Adrenal gland (tissue), 12 donors: Measurements from ENCODE around the gene FDX2. TPM values are rescaled to one million over a fixed set of nuclear protein-coding genes. Genes with fewer than 3 reads are reported as not detected.

Experiments
- DNase-seq, 7 donors: peaks; one replicate each; pipeline ENCODE4 v3.0.0-alpha.2; 2019 to 2020
- H3K27ac ChIP-seq, 5 donors: fragments of 200-600 bp; sonication (generic) in 4 of 5; 1 replicate in 3 of 5; 2 replicates in 2 of 5; pipeline versions ENCODE4 v1.5.1 to v1.8.0; 2016 to 2020; ENCODE audit warnings: mild to moderate bottlenecking in 1 of 5
- H3K27me3 ChIP-seq: fragments of 200-600 bp; 2 replicates; pipeline ENCODE4 v1.8.0; 2021
- H3K36me3 ChIP-seq, 2 donors: fragments of 200-600 bp; replicated peaks in 1 of 2; 1 replicate in 1 of 2; 2 replicates in 1 of 2; pipeline versions ENCODE4 v1.5.1 to v1.8.0; 2018 to 2022
- H3K4me1 ChIP-seq, 2 donors: fragments of 200-600 bp; replicated peaks in 1 of 2; 1 replicate in 1 of 2; 2 replicates in 1 of 2; pipeline versions ENCODE4 v1.5.1 to v1.8.0; 2018 to 2021
- H3K4me3 ChIP-seq, 4 donors: fragments of 200-600 bp; sonication (generic) in 3 of 4; one replicate each; pipeline ENCODE4 v1.5.1; 2016 to 2018
- H3K9me3 ChIP-seq, 3 donors: fragments of 200-600 bp; sonication (generic) in 1 of 3; replicated peaks in 1 of 3; 1 replicate in 2 of 3; 2 replicates in 1 of 3; pipeline versions ENCODE4 v1.5.1 to v1.8.0; 2016 to 2021
- CTCF ChIP-seq, 6 experiments: fragments of 450-650 bp in 4 of 6; fragments of 200-600 bp in 2 of 6; sonication (generic) in 1 of 6; IDR thresholded peaks; 1 replicate in 5 of 6; 2 replicates in 1 of 6; pipeline versions ENCODE4 v1.5.1 to v1.8.0; 2016 to 2021; ENCODE audit warnings: antibody characterized with exemption in 6 of 6, mild to moderate bottlenecking in 2 of 6, moderate library complexity in 1 of 6
- POLR2A ChIP-seq, 2 donors: fragments of 450-650 bp; IDR thresholded peaks; one replicate each; pipeline ENCODE4 v1.6.1; 2017; ENCODE audit warnings: antibody characterized with exemption in 2 of 2, mild to moderate bottlenecking in 2 of 2, moderate library complexity in 1 of 2
- WGBS, 4 donors: extraction: QIAGEN DNeasy Blood & Tissue Kit in 2 of 4; methylation state at CpG; one replicate each; pipeline versions ENCODE4 v1.1.5 to v1.1.7; 2013 to 2017; 5-methylcytosine and 5-hydroxymethylcytosine counted together
- intact Hi-C, 2 donors: fragments of 100-400 bp; cut with DNase I; formaldehyde crosslinking; loops; one replicate each; pipeline versions ENCODE4 v1.14.1 to v1.15.0; 2022 to 2023
- polyA plus RNA-seq, 3 donors: library from polyadenylated mRNA; stranded (reverse); fragments of 200-250 nt in 2 of 3; fragments of 350-450 nt in 1 of 3; fragmentation: Illumina TruSeq in 1 of 3; extraction: RNeasy Lipid Tissue Mini Kit (QIAGEN cat#74804) in 1 of 3; gene quantifications; one replicate each; pipeline ENCODE4 v1.2.3, GENCODE V29; 2013 to 2014
- total RNA-seq, 9 donors: library from RNA; depleted of rRNA in 4 of 9; stranded (reverse); fragments of >200 nt in 4 of 9; fragments of 120-200 nt in 1 of 9; fragmentation: NEBNext Ultra II Directional in 1 of 9; extraction: Animal tissue kit (Norgen Biotek cat#: 25700) in 1 of 9; gene quantifications; one replicate each; pipeline versions ENCODE4 v1.1.0 to v1.2.4, GENCODE V29; 2013 to 2023
- donor health status: healthy with polysubstance abuse.
- donor health status: Bipolar disorder and iron deficiency.
- donor health status: DM: yes; HTN: yes; CAD: no.
- donor health status: DM: no; HTN: no; CAD: no.
- donor health status: DM: no; HTN: no; CAD: no.
- donor health status: DM: yes; HTN: yes; CAD: no.

FDX2 gene
- total and polyA plus RNA-seq, 12 donors, result 21.1 to 45.3 (median 31.3) TPM

GRCh38 chr19:10332965-10333757, 17.3 kb upstream of the FDX2 start, which contains the start of gene RAVER1:
Gene RAVER1, minus strand, starts transcription at chr19:10333529. Its CDS starts 22 bp downstream, at chr19:10333507.
- peaks cover 13 to 17% of the 10 kb centered on the region in 2 donors for H3K4me1 ChIP-seq
- peak within 1 kb of the TSS; percentile 34 to 87 (median 73) for H3K4me3 ChIP-seq
- intact Hi-C loops, result no loop called here
- H3K36me3 ChIP-seq, result peaks cover 0 to 22% of the 10 kb centered on the region in 2 donors
- no peaks in the 10 kb centered on the region for H3K9me3 ChIP-seq
- peak; percentile 98 to 99 (median 98) for DNase-seq
- H3K27me3 ChIP-seq, result no peaks in the 10 kb centered on the region
- peak; percentile 73 to 85 for TF ChIP-seq POLR2A (IDR thresholded peaks at IDR 0.05)
- TF ChIP-seq CTCF (IDR thresholded peaks at IDR 0.05), result peak in 1 of 6 experiments; percentile 17
- H3K27ac ChIP-seq, result peak within 1 kb of the TSS; percentile 83 to 94 (median 85)
- 0 to 2% (median 0%) methylated on average over 11 to 82 of the region's 82 CpGs for WGBS, 4 donors

GRCh38 chr19:10332158-10332964, 16.5 kb upstream of the FDX2 start:
- H3K36me3 ChIP-seq, result peaks cover 0 to 30% of the 10 kb centered on the region in 2 donors
- H3K4me3 ChIP-seq, result peak overlapping the region in 2 of 4 donors; percentile 62 to 84
- no peaks in the 10 kb centered on the region for H3K27me3 ChIP-seq
- 37 to 42% (median 39%) methylated on average over 14 to 18 of the region's 18 CpGs for whole genome bisulfite sequencing, 4 donors
- H3K9me3 ChIP-seq, result no peaks in the 10 kb centered on the region
- peaks cover 13 to 17% of the 10 kb centered on the region in 2 donors for H3K4me1 ChIP-seq
- intact Hi-C loops, result no loop called here
- no peak for TF ChIP-seq POLR2A (IDR thresholded peaks at IDR 0.05)
- DNase-seq, result no peak
- peak overlapping the region in 2 of 5 donors; percentile 93 to 94 for H3K27ac ChIP-seq

DNA sequence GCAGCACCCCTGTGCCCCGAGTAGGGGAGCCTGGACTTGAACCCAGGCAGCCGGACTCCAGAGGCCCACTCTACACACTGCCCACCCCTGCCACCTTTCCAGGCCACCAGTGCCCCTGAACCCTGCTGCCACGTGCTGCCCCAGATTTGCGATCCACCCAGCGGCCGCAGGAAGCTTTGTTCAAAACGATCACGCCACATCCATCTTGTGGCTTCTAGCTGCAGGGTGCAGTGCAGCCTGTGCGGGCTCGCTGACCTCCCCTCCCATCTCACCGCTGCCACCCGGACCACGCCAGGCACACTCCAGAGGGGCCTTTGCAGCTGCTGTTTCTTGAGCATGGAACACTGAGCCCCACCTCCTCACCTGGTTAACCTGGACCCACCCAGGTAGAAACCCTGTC, 13.7 kb upstream of the FDX2 start:
- Histone ChIP-seq H3K4me3 (no peak overlapping the region), H3K27me3 (no peaks in the 10 kb centered on the region), H3K27ac (no peak overlapping the region), H3K9me3 (no peaks in the 10 kb centered on the region), H3K36me3 (peaks cover 0 to 57% of the 10 kb centered on the region in 2 donors), H3K4me1 (peaks cover 13 to 17% of the 10 kb centered on the region in 2 donors)
- no peak for DNase-seq
- intact Hi-C loops, result no loop called here
- TF ChIP-seq POLR2A (IDR thresholded peaks at IDR 0.05) (no peak), CTCF (IDR thresholded peaks at IDR 0.05) (no peak)
- 90 to 94% (median 91%) methylated on average over 11 to 13 of the region's 13 CpGs for WGBS, 4 donors

DNA sequence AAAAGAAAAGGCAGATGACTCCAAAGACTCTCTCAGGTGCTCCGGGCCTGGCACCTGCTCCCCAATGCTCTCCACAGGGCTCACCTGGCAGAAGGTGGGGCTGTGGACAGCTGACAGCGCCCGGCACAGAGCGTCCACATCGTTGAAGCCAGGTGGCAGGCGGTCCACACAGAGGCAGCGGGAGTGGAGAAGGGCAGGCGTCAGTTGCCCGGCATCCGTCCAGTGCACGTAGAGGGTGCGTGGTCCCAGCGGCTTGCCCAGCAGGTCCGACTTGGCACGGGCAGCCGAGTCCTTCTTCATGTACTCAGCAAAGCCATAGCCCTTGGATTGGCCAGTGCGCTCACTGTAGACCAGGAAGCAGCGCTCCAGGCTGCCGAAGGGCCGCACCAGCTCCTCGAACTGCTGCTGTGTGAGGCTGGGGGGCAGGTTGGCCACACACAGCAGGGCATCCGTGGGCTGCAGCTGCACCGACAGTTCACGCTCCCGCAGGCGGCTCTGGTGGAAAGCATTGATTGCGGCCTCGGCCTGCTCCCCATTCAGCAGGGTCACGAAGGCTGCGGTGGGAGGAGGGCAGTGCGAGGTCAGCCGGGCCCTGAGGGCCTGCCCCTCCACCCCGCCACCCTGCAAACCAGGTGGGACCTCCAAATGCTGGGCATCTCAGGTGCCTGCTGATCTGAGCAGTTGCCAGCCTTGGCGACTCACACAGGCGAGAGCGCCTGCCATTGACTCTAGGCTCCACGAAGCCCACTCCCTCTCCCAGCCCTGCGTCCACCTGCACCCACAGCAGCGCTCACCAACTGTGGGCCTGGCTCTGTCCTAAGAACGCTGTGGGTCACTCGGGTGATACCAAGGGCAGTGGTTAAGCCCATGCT, 13.0 kb upstream of the FDX2 start:
- 93 to 97% (median 94%) methylated on average over 17 to 41 of the region's 41 CpGs for WGBS, 4 donors
- no peaks in the 10 kb centered on the region for H3K27me3 ChIP-seq

More for the DNA sequence above, 13.0 kb upstream of the FDX2 start:
- Histone ChIP-seq H3K4me3 (no peak overlapping the region), H3K36me3 (peaks cover 0 to 63% of the 10 kb centered on the region in 2 donors), H3K4me1 (peaks cover 7 to 11% of the 10 kb centered on the region in 2 donors), H3K27ac (no peak overlapping the region), H3K9me3 (no peaks in the 10 kb centered on the region)
- intact Hi-C loops, result no loop called here
- DNase-seq, result no peak
- TF ChIP-seq POLR2A (IDR thresholded peaks at IDR 0.05), result no peak
